ENCODE results near the gene KCTD5.

DNA sequence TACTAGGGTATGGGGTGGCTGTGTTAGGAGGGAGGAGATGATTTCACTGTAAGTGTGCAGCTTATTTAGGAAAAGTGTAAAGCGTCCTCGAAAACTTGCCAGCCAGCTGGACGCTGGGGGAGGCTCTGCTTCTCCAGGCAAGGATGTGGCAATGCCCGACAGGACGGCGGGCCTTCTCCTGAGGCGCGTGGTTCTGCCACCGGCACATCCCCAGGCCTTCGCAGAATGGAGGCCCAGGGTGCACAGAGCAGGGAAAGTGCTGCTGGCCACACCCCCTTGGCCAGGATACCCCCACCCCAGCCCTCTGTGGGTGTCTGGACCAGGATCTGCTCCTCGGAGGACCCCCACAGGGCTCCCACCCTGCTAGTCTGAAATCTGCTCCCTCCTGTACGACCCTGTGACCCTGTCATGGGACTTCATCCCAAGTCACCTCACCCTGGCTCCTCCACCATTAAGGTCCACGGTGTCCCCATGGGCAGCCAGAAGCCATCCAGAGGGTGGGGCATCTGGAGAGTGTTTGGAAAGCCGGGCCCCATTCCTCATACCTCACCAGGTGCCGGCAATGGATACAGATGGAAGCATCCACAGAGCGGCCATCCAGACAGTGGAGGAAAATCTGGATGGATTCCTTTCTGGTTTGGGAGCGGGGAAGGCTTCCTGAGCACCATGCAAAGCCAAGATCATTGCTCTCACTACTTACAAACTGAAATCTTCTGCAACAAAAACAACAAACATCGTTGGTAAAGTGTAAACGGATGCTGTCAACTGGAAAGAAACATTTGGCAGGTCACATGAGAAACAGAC is 60.9 kb downstream of the KCTD5 start:
- TF ChIP-seq, protein P1, sequence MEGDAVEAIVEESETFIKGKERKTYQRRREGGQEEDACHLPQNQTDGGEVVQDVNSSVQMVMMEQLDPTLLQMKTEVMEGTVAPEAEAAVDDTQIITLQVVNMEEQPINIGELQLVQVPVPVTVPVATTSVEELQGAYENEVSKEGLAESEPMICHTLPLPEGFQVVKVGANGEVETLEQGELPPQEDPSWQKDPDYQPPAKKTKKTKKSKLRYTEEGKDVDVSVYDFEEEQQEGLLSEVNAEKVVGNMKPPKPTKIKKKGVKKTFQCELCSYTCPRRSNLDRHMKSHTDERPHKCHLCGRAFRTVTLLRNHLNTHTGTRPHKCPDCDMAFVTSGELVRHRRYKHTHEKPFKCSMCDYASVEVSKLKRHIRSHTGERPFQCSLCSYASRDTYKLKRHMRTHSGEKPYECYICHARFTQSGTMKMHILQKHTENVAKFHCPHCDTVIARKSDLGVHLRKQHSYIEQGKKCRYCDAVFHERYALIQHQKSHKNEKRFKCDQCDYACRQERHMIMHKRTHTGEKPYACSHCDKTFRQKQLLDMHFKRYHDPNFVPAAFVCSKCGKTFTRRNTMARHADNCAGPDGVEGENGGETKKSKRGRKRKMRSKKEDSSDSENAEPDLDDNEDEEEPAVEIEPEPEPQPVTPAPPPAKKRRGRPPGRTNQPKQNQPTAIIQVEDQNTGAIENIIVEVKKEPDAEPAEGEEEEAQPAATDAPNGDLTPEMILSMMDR (IDR thresholded peaks at IDR 0.05; ENCODE audit: borderline replicate concordance, extremely low read depth, low read length, poor library complexity, severe bottlenecking) = no peak
- no peak for TF ChIP-seq EZH2 (IDR thresholded peaks at IDR 0.05; ENCODE audit: borderline replicate concordance, low read depth, low read length, severe bottlenecking)

Measured in DND-41 (cell line).